K562 (cell line): Measurements from ENCODE around the gene NEDD4L. TPM values are rescaled to one million over a fixed set of nuclear protein-coding genes. Genes with fewer than 3 reads are reported as not detected.

ENCODE experiments used
- ATAC-seq: fragments of 200-7000 bp; cut with Tn5 transposase; 3 replicates; pipeline ENCODE4 v1.9.1; 2020; ENCODE audit warnings: moderate library complexity
- BruUV-seq: library from RNA; stranded (reverse); fragments of 400-500 nt; replicated peaks from 2 replicates; lab custom pipeline; 2021; lab: Mats Ljungman, UMichigan
- CTCF ChIA-PET: fragments of 300-600 bp; formaldehyde crosslinking; extraction: SDS; loops from one replicate; lab custom pipeline; 2021; ENCODE audit warnings: low intra/inter-chr PET ratio; lab: Yijun Ruan, JAX
- POLR2A ChIA-PET: fragments of 300-600, 350-650 bp; sonication (Branson Sonifier 250); formaldehyde crosslinking; extraction: SDS; loops from one replicate; lab custom pipeline; 2021; ENCODE audit warnings: antibody characterized with exemption, inconsistent platforms; lab: Yijun Ruan, JAX
- DNase-seq, 4 experiments: peaks; one replicate each; pipeline versions ENCODE4 v3.0.0 to v3.0.0-alpha.2; 2011 to 2018; ENCODE audit warnings: low spot score in 3 of 4, mixed read lengths in 3 of 4; ENCODE audit errors: extremely low read depth in 1 of 4
- FAIRE-seq: peaks from 2 replicates; lab custom pipeline; 2011; peaks lifted over from hg19 to GRCh38; lab: Jason Lieb, UNC
- H2AFZ ChIP-seq: 2 replicates; pipeline ENCODE4 v1.6.0; 2011; ENCODE audit warnings: low read depth, low read length, control low read depth, inconsistent platforms
- H3K27ac ChIP-seq: fragments of 200-600 bp; 3 replicates; pipeline ENCODE4 v1.8.0; 2011; ENCODE audit warnings: low read depth, mild to moderate bottlenecking, control low read depth, inconsistent platforms, low read length, moderate library complexity, mixed read lengths; ENCODE audit errors: extremely low read depth
- H3K27me3 ChIP-seq, 2 experiments: fragments of 300-600 bp in 1 of 2; 2 replicates in 1 of 2; 3 replicates in 1 of 2; pipeline versions ENCODE4 v1.6.0 to v1.8.0; 2011; ENCODE audit warnings: inconsistent platforms in 2 of 2, low read length in 2 of 2, mild to moderate bottlenecking in 1 of 2, mixed read lengths in 1 of 2, moderate library complexity in 1 of 2; ENCODE audit not compliant: control insufficient read depth in 2 of 2, insufficient read depth in 2 of 2
- H3K36me3 ChIP-seq: fragments of 300-600 bp; 3 replicates; pipeline ENCODE4 v1.8.0; 2011; ENCODE audit warnings: mild to moderate bottlenecking, low read length, inconsistent platforms; ENCODE audit not compliant: control insufficient read depth, insufficient read depth
- H3K4me1 ChIP-seq, 2 experiments: fragments of 200-600 bp in 1 of 2; replicated peaks in 1 of 2; 2 replicates in 1 of 2; 3 replicates in 1 of 2; pipeline versions ENCODE4 v1.5.1 to v1.8.0; 2011; ENCODE audit warnings: inconsistent platforms in 2 of 2, low read length in 2 of 2, mild to moderate bottlenecking in 1 of 2, mixed read lengths in 1 of 2, moderate library complexity in 1 of 2; ENCODE audit not compliant: control insufficient read depth in 2 of 2, insufficient read depth in 2 of 2
- H3K4me2 ChIP-seq: 2 replicates; pipeline ENCODE4 v1.6.1; 2011; ENCODE audit warnings: low read length, control low read depth, inconsistent platforms, mixed read lengths; ENCODE audit not compliant: insufficient read depth
- H3K4me3 ChIP-seq: fragments of 200-600 bp; sonication (generic), shearing (Covaris generic); 2 replicates; pipeline ENCODE4 v1.5.1; 2016; ENCODE audit warnings: control low read depth, inconsistent platforms
- H3K79me2 ChIP-seq: fragments of 200-600 bp; 3 replicates; pipeline ENCODE4 v1.8.0; 2011; ENCODE audit warnings: low read length, inconsistent platforms; ENCODE audit not compliant: control insufficient read depth, insufficient read depth
- H3K9ac ChIP-seq, 2 experiments: 2 replicates each; pipeline versions ENCODE4 v1.6.0 to v1.6.1; 2011; ENCODE audit warnings: low read depth in 2 of 2, low read length in 2 of 2, control low read depth in 1 of 2, inconsistent platforms in 1 of 2, mild to moderate bottlenecking in 1 of 2, mixed read lengths in 1 of 2; ENCODE audit not compliant: insufficient read depth in 1 of 2
- H3K9me1 ChIP-seq: one replicate; pipeline ENCODE4 v1.6.0; 2011; ENCODE audit warnings: inconsistent platforms, mild to moderate bottlenecking, low read length, moderate library complexity; ENCODE audit not compliant: control insufficient read depth, insufficient read depth
- H3K9me3 ChIP-seq: replicated peaks from 2 replicates; pipeline ENCODE4 v1.5.1; 2011; ENCODE audit warnings: low read depth, low read length, inconsistent platforms; ENCODE audit not compliant: control insufficient read depth, insufficient read depth
- H4K20me1 ChIP-seq: replicated peaks from 2 replicates; pipeline ENCODE4 v1.6.1; 2011; ENCODE audit warnings: low read length, inconsistent platforms, mixed read lengths; ENCODE audit not compliant: control insufficient read depth, insufficient read depth
- BMI1 ChIP-seq: fragments of 150-350 bp; IDR thresholded peaks from 2 replicates; pipeline ENCODE4 v1.6.1; 2014; ENCODE audit warnings: low read length
- CAMTA2 ChIP-seq: fragments of 250-450 bp; sonication (Bioruptor Pico); conservative IDR thresholded peaks from 2 replicates; pipeline ENCODE4 v1.5.1; 2022
- CHAMP1 ChIP-seq: fragments of 450-650 bp; IDR thresholded peaks from 2 replicates; pipeline ENCODE4 v1.6.1; 2016; ENCODE audit warnings: mild to moderate bottlenecking
- ESRRA ChIP-seq: fragments of 450-650 bp; IDR thresholded peaks from 2 replicates; pipeline ENCODE4 v1.6.1; 2014; ENCODE audit warnings: low read depth, mild to moderate bottlenecking, moderate library complexity, borderline replicate concordance
- ETS2 ChIP-seq: IDR thresholded peaks from 2 replicates; pipeline ENCODE4 v1.6.1; 2016; ENCODE audit warnings: borderline replicate concordance, missing genetic modification characterization, mild to moderate bottlenecking, moderate library complexity, missing compliant biosample characterization; ENCODE audit not compliant: poor library complexity, severe bottlenecking
- FOXM1 ChIP-seq, 2 experiments: fragments of 450-650 bp in 1 of 2; sonication (generic) in 1 of 2; formaldehyde crosslinking in 1 of 2; IDR thresholded peaks; 2 replicates each; pipeline versions ENCODE4 v1.6.1 to v1.9.0; 2017 to 2022; ENCODE audit warnings: low read depth in 2 of 2, mild to moderate bottlenecking in 2 of 2, missing genetic modification reagents in 1 of 2, moderate library complexity in 1 of 2
- JUN ChIP-seq, 2 experiments: sonication (generic) in 1 of 2; formaldehyde crosslinking in 1 of 2; IDR thresholded peaks; 2 replicates each; pipeline versions ENCODE4 v1.6.1 to v1.8.0; 2012 to 2022; ENCODE audit warnings: borderline replicate concordance in 2 of 2, mild to moderate bottlenecking in 2 of 2, improper control_type of control experiment in 1 of 2, low read depth in 1 of 2, low read length in 1 of 2, missing genetic modification reagents in 1 of 2
- POLR2H ChIP-seq: IDR thresholded peaks from 2 replicates; pipeline ENCODE4 v1.6.1; 2016; ENCODE audit warnings: missing genetic modification characterization, low read depth, mild to moderate bottlenecking, control low read depth, missing compliant biosample characterization, moderate library complexity
- SMARCB1 ChIP-seq: IDR thresholded peaks from 2 replicates; pipeline ENCODE4 v1.6.1; 2011; ENCODE audit warnings: improper control_type of control experiment, low read depth; ENCODE audit not compliant: insufficient read length
- STAT5A ChIP-seq: IDR thresholded peaks from 2 replicates; pipeline ENCODE4 v1.6.1; 2012; ENCODE audit warnings: low read length, inconsistent platforms, borderline replicate concordance
- ZBTB5 ChIP-seq: fragments of 450-650 bp; IDR thresholded peaks from 2 replicates; pipeline ENCODE4 v1.6.1; 2017; ENCODE audit warnings: antibody characterized with exemption
- WGBS: fragments of 100-300 bp; shearing (Covaris generic); methylation state at CpG from one replicate; pipeline ENCODE4 v1.1.6; 2016; ENCODE audit warnings: low coverage, mixed read lengths; ENCODE audit not compliant: insufficient coverage; ENCODE audit errors: missing lambda C conversion rate; 5-methylcytosine and 5-hydroxymethylcytosine counted together
- in situ Hi-C: fragments of 300-500 bp; cut with MboI; formaldehyde crosslinking; loops from 4 replicates; pipeline ENCODE4 v1.15.0; 2018; ENCODE audit warnings: inconsistent platforms, mixed read lengths
- intact Hi-C: fragments of 100-400 bp; cut with micrococcal nuclease; formaldehyde crosslinking; loops from 2 replicates; pipeline ENCODE4 v1.14.2; 2022
- polyA plus RNA-seq, 8 experiments: library from polyadenylated mRNA; depleted of rRNA in 4 of 8; stranded (reverse) in 5 of 8; unstranded in 3 of 8; fragments of >200 nt; fragmentation: Nextera tagmentation in 2 of 8; fragmentation: Illumina TruSeq in 1 of 8; extraction: Ambion mirVana in 2 of 8; extraction: Trizol in 1 of 8; gene quantifications; 2 replicates each; pipeline versions ENCODE4 v1.2.1 to v1.2.3, GENCODE V29; 2011 to 2014; ENCODE audit warnings: inconsistent platforms in 1 of 8, missing spikeins in 1 of 8
- total RNA-seq, 7 experiments: library from RNA; depleted of rRNA in 6 of 7; stranded (reverse); fragments of >200 nt in 6 of 7; fragmentation: Illumina TruSeq in 2 of 7; extraction: Trizol in 2 of 7; gene quantifications; 2 replicates each; pipeline versions ENCODE4 v1.2.1 to v1.2.3, GENCODE V29; 2011 to 2021; ENCODE audit warnings: low replicate concordance in 1 of 7
- TF ChIP-seq, protein P1 (sequence below): fragments of 250-450 bp; sonication (Bioruptor Pico); IDR thresholded peaks from 2 replicates; pipeline ENCODE4 v1.8.0; 2021; ENCODE audit warnings: moderate library complexity, mild to moderate bottlenecking, inconsistent platforms

NEDD4L gene
- total and polyA plus RNA-seq, 9 of the 15 experiments (the other 6 are each of a cell fraction or from before 2014, with no cell fraction given): 8.1 to 33.4 (median 19.9) TPM

DNA sequence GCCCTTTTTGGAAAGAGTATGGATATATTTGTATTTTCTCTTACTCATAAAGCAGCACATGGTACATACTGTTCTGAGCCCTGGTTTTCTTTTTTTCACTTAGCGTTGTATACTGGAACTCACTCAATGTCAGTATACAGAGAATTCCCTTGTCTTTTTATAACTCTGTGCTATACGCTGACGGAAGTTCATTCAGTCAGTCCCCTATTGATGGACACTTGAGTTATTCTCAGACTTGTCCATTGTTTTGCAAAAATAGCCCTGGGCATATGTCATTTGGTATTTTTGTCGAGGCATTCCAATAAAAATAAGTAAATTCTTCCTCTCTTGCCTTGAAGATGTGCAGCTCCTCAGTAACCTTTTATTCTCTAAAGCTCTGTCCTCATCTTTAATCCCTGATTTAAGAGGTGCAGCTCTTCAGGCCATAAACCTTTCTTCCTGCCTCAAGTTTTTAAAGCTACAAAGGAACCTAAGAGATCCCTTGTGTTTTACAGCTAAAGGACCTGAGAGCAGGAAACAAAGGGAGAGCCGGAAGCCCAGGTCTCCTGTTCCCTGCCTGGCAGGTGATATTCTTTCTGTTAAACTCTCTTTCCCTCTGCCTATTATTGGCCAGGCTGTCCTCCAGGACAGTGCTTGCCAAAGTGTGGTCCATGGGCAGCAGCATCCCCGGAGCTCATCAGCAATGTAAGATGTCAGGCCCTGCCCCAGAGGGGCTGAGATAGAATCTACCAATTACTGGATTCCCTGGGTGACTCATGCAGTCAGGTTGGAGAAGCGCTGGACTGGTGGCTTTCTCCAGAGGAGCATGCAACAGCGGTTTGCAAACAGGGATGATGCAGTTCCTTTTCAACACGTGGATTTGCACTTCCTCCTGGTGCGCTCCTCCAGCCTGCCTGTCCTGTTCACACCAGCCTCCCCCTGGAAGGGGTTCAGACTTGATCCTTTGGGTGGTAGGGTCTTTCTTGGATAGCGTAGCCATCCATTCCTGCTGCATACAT lies 158.0 kb downstream of the NEDD4L start:
- ChIA-PET POLR2A (interaction anchor here (0.6 to 1.1 kb wide), 3 partner anchors 9 to 37 kb away, joined by 3 to 5 read pairs (median 5); no protein-coding TSS in a partner anchor), CTCF (no interaction called here)
- in situ Hi-C loops: no loop called here
- Histone ChIP-seq H3K79me2 (no peaks in the 10 kb centered on the region), H3K4me1 (peaks cover 0 to 5% of the 10 kb centered on the region in 2 experiments; a peak in 2 of 5 replicates), H3K9me3 (no peaks in the 10 kb centered on the region), H3K27me3 (no peaks in the 10 kb centered on the region), H3K36me3 (no peaks in the 10 kb centered on the region), H3K27ac (no peak overlapping the region), H4K20me1 (no peaks in the 10 kb centered on the region), H3K4me2 (no peak overlapping the region; the same call in 1 of the 2 replicates), H3K9ac (no peak overlapping the region), H3K9me1 (peaks cover 4% of the 10 kb centered on the region), H2AFZ (no peak overlapping the region), H3K4me3 (no peak overlapping the region)
- 51% methylated on average over 9 of the region's 11 CpGs for WGBS
- peak in 2 of 4 experiments; percentile 23 to 33 for DNase-seq
- BruUV-seq: no TSS peak
- peak; percentile 73 for ATAC-seq
- no peak for FAIRE-seq
- intact Hi-C loops: no loop called here
- TF ChIP-seq ZBTB5 (no peak), POLR2H (tag) (no peak), ESRRA (no peak), STAT5A (no peak), SMARCB1 (no peak), BMI1 (no peak), CAMTA2 (no peak), JUN (IDR thresholded peaks at IDR 0.05; ENCODE audit: borderline replicate concordance, low read depth, low read length) (peak; percentile 70; the same call in 1 of the 2 replicates), JUN (CRISPR knock-in tag; IDR thresholded peaks at IDR 0.05; ENCODE audit: borderline replicate concordance) (no peak), CHAMP1 (no peak), FOXM1 (IDR thresholded peaks at IDR 0.05; ENCODE audit: low read depth) (no peak), FOXM1 (CRISPR knock-in tag; IDR thresholded peaks at IDR 0.05; ENCODE audit: low read depth) (no peak), ETS2 (tag) (no peak)
- TF ChIP-seq, protein P1, sequence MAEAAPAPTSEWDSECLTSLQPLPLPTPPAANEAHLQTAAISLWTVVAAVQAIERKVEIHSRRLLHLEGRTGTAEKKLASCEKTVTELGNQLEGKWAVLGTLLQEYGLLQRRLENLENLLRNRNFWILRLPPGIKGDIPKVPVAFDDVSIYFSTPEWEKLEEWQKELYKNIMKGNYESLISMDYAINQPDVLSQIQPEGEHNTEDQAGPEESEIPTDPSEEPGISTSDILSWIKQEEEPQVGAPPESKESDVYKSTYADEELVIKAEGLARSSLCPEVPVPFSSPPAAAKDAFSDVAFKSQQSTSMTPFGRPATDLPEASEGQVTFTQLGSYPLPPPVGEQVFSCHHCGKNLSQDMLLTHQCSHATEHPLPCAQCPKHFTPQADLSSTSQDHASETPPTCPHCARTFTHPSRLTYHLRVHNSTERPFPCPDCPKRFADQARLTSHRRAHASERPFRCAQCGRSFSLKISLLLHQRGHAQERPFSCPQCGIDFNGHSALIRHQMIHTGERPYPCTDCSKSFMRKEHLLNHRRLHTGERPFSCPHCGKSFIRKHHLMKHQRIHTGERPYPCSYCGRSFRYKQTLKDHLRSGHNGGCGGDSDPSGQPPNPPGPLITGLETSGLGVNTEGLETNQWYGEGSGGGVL (CRISPR knock-in tag): no peak
